CD4-positive, alpha-beta T cell treated with Interleukin-4 for 1 hour (primary cell): ENCODE measurements around the gene FAM131A.
A peak's percentile ranks its signal among the peaks of the same experiment; 100 is the strongest.

Experiments
- DNase-seq, 2 donors: peaks; one replicate each; pipeline ENCODE4 v3.0.0-alpha.2; 2020 to 2022

The FAM131A gene

DNA sequence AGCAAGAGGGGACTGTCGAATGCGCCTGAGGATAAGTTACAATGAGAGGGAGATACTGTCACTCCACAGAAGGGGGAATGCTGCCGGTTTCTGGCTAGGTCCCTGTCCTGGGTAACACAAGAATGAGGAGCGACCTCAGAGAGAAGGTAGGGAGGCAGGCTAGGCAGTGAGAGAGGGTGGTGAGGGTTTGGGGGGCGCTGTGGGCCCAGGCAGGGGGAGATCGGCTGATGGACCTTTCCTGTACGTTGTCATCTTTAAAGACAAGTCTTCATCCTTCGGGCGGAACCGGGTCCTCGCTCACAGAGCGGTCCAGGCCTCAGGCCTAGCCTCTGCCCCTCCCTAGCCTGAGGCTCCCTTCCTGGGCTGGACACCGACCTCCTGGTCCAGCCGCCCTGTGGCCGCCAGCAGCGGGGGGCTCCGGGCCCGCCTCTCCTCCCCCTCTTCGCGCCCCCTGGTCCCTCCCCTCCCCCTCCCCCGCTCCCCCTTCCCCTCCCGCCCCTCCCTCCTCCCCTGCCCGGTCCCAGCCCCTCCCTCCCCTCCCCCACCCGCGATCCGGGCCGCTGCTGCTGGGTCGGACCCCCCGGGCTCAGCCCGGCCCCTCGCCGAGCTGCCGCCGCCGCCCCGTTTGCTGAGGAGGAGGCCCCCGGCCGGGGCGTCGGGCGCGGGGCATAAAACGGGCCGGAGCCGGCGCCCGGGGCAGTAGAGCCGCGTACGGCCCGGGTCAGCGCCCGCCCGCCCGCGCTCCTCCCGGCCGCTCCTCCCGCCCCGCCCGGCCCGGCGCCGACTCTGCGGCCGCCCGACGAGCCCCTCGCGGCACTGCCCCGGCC is 42.2 kb downstream of the FAM131A start, which contains the start of gene CHRD:
Gene CHRD, plus strand, starts transcription at position 697 of the 827 bp plus-strand sequence. CDS start 265 bp downstream, outside the sequence.
- DNase-seq: no peak

DNA sequence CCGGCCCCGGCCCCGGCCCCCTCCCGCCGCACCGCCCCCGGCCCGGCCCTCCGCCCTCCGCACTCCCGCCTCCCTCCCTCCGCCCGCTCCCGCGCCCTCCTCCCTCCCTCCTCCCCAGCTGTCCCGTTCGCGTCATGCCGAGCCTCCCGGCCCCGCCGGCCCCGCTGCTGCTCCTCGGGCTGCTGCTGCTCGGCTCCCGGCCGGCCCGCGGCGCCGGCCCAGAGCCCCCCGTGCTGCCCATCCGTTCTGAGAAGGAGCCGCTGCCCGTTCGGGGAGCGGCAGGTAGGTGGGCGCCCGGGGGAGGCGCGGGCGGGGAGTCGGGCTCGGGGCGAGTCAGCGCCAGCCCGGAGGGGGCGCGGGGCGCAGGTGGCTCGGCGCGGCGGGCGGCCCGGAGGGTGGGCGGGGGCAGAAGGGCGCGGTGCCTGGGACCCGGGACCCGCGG is 42.8 kb downstream of the FAM131A start:
- DNase-seq: peak in 1 of 2 donors; percentile 16

DNA sequence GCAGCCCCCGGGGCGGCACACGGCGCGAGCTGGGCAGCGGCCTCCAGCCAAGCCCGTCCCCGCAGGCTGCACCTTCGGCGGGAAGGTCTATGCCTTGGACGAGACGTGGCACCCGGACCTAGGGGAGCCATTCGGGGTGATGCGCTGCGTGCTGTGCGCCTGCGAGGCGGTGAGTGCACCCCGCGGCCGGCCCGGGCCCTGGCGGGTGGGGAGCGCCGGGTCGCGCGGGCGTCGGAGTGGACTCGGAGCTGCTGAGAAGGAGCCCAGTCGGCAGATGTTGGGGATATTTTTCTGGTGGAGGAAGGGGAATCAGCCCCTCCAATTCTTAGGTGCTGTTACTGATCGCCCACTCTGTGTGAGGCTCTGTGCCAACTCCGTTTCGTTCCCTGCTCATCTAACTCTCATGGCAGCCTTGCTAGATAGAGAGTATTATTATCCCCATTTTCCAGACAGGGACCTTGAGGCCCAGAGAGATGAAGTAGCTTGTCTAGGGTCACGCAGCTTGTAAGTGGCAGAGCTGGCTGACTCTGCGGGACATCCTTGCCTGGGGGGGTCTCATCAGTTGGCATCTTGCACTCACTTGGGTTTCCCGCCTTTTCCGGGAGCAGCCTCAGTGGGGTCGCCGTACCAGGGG is 43.3 kb downstream of the FAM131A start:
- peak in 1 of 2 donors; percentile 15 for DNase-seq

DNA sequence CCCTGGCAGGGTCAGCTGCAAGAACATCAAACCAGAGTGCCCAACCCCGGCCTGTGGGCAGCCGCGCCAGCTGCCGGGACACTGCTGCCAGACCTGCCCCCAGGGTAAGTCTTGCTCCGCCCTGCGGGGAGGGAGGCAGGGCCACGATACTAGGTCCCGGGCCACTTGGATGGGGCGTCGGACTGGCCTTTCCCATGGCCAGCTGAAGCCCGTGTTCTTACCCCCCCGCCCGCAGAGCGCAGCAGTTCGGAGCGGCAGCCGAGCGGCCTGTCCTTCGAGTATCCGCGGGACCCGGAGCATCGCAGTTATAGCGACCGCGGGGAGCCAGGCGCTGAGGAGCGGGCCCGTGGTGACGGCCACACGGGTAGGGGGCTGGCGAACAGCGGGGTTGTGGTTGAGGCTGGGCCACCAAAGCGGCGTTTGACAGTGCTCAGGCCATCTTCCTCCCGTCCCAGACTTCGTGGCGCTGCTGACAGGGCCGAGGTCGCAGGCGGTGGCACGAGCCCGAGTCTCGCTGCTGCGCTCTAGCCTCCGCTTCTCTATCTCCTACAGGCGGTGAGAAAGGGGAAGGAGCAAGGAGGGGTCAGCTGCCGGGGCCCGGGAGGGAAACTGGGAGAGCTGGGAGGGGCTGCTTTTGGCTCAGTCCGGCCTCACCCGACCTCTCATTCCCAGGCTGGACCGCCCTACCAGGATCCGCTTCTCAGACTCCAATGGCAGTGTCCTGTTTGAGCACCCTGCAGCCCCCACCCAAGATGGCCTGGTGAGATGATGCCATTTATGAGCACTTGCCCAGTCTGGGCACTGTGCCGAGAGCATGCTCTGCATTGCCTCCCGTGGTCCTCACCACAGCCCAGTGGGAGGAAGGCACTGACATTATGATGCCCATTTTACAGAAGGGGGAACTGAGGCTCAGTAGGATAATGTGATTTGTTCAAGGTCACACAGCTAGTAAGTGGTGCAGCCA is 44.1 kb downstream of the FAM131A start:
- DNase-seq: peak in 1 of 2 donors; percentile 24

DNA sequence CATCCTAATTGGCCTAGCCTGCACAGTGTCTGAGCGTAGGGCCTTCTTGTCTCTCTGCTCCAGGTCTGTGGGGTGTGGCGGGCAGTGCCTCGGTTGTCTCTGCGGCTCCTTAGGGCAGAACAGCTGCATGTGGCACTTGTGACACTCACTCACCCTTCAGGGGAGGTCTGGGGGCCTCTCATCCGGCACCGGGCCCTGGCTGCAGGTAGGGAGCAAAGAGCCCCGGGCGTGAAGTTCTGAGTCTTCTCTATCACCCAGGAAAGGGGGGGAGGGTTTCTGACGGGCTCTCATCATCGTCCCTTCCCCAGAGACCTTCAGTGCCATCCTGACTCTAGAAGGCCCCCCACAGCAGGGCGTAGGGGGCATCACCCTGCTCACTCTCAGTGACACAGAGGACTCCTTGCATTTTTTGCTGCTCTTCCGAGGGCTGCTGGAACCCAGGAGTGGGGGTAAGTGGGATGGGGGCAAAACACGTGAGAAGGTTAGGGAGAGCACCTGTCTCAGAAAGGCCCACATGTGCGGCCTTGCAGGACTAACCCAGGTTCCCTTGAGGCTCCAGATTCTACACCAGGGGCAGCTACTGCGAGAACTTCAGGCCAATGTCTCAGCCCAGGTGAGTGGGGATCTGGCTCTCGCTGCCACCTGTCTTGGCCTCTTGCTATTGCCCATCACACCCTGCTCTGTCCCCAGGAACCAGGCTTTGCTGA is 45.1 kb downstream of the FAM131A start:
- DNase-seq: no peak

DNA sequence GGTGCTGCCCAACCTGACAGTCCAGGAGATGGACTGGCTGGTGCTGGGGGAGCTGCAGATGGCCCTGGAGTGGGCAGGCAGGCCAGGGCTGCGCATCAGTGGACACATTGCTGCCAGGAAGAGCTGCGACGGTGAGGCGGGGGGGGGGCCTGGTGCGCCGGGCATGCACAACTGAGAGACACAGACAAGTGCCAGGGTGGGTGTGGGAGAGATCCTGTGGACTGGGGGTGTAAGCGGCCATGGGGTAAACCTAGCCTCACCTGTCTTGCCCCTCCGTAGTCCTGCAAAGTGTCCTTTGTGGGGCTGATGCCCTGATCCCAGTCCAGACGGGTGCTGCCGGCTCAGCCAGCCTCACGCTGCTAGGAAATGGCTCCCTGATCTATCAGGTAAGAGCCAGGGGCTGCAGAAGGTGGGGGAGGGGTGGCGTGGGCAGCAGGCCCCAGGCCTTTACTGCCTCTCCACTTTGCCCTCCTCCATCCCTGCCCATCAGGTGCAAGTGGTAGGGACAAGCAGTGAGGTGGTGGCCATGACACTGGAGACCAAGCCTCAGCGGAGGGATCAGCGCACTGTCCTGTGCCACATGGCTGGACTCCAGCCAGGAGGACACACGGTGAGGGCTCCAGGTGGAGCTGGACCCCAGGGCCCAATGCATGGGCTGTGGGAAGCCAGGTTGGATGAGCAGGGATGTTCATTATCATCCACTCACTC is 45.8 kb downstream of the FAM131A start:
- no peak for DNase-seq

DNA sequence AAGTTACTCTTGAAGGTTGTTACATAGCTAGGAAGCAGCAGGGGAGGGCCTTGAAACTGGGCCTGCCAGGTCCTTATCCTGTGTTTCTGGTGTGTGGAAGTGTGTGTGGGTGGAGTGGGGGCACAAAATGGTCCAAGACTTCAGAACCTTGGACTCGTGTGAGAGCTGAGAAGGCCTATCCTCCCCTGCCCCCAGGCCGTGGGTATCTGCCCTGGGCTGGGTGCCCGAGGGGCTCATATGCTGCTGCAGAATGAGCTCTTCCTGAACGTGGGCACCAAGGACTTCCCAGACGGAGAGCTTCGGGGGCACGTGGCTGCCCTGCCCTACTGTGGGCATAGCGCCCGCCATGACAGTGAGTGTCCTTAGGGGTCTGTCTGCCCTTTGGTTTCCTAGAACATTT is 46.9 kb downstream of the FAM131A start:
- DNase-seq: no peak

DNA sequence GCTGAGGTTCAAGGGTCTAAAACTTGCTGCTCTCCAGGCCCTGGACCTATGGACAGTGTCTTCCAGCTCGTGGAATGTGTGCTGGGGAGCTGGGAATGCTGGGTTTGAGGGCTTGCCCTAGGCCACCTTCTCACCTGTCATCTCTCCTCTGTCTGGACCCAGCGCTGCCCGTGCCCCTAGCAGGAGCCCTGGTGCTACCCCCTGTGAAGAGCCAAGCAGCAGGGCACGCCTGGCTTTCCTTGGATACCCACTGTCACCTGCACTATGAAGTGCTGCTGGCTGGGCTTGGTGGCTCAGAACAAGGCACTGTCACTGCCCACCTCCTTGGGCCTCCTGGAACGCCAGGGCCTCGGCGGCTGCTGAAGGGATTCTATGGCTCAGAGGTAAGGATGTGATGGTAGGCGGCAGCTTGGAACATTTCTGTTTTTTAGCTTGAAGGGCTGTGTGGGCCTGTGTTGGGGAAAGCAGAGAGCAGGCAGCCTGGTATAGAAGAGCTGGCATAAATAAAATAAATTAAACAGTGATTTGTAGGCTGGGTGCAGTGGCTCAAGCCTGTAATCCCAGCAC is 47.5 kb downstream of the FAM131A start:
- DNase-seq: no peak

DNA sequence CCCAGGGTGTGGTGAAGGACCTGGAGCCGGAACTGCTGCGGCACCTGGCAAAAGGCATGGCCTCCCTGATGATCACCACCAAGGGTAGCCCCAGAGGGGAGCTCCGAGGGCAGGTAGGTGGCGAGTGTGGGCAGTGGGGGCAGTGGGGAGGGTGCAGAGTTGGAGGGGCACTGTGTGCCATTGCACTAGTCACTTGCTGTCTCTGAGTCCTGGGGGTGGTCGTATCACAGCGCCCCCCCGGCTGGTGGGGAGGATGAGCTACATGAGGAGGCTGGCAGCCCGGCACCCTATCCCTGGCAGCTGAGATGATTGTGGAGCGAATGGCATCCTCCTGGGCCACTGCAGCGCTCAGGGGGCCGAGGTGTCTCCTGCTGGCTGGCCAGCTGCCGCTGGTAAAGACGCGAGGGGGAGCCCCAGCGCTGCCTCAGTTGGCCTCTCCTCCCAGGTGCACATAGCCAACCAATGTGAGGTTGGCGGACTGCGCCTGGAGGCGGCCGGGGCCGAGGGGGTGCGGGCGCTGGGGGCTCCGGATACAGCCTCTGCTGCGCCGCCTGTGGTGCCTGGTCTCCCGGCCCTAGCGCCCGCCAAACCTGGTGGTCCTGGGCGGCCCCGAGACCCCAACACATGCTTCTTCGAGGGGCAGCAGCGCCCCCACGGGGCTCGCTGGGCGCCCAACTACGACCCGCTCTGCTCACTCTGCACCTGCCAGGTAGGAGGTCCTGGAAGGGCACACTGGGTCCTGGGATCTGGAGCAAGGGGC is 48.8 kb downstream of the FAM131A start:
- DNase-seq: no peak

DNA sequence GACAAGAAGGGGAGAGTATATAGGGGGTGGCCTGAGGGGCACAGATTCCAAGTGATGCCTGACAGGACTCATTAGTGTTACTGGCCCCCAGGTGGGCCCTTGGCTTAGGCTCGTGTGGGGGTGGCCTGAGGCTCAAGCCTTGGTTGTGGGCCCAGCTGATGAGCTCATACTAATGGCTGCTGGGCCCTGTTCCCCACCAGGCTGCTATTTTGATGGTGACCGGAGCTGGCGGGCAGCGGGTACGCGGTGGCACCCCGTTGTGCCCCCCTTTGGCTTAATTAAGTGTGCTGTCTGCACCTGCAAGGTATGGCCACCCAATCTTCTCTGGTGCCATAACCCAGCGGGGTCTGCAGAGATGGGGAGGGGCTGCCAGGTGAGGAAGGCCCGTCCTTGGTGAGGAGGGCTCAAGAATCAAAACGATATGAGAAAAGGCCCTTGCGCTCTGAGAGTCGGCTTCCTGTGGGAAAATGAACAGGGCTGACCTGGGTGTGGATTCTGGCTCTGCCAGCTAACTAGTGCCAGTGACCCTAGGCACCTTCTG is 49.8 kb downstream of the FAM131A start:
- no peak for DNase-seq

DNA sequence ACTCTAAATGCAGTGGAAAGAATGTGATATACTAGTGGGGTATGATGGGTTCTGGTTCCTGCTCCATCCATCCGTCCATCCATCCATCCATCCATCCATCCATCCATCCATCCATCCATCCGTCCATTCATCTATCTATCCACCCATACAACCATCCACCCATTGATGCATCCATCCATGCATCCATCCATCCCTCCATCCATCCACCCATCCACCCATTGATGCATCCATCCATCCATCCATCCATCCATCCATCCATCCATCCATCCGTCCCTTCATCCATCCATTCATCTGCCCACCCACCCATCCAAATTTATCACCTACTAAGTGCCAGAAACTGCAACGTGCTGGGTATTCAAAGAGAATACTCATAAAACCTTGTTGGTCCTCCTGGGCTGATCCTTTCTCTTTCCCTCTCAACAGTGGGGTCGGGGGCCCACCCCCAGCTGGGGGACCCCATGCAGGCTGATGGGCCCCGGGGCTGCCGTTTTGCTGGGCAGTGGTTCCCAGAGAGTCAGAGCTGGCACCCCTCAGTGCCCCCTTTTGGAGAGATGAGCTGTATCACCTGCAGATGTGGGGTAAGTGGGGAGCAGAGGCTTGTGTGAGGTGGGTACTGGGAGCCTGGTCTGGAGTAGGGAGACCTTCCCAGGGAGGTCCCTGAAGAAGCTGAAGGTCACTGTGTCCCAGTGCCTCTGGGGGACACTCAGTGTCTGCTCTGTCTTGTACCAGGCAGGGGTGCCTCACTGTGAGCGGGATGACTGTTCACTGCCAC is 51.0 kb downstream of the FAM131A start:
- DNase-seq: no peak

DNA sequence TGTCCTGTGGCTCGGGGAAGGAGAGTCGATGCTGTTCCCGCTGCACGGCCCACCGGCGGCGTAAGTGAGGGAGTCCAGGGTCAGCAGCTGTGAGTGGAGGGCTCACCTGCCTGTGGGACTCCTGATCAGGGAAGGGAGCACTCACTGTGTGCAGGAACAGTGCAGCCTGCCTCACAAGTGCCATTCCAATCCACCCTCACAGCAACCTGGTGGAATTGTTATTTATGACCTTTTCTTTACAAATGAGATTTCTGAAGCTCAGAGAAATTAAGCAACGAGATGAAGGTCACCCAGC is 51.5 kb downstream of the FAM131A start:
- no peak for DNase-seq

DNA sequence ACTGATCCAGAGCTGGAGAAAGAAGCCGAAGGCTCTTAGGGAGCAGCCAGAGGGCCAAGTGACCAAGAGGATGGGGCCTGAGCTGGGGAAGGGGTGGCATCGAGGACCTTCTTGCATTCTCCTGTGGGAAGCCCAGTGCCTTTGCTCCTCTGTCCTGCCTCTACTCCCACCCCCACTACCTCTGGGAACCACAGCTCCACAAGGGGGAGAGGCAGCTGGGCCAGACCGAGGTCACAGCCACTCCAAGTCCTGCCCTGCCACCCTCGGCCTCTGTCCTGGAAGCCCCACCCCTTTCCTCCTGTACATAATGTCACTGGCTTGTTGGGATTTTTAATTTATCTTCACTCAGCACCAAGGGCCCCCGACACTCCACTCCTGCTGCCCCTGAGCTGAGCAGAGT is 52.0 kb downstream of the FAM131A start:
- no peak for DNase-seq

DNA sequence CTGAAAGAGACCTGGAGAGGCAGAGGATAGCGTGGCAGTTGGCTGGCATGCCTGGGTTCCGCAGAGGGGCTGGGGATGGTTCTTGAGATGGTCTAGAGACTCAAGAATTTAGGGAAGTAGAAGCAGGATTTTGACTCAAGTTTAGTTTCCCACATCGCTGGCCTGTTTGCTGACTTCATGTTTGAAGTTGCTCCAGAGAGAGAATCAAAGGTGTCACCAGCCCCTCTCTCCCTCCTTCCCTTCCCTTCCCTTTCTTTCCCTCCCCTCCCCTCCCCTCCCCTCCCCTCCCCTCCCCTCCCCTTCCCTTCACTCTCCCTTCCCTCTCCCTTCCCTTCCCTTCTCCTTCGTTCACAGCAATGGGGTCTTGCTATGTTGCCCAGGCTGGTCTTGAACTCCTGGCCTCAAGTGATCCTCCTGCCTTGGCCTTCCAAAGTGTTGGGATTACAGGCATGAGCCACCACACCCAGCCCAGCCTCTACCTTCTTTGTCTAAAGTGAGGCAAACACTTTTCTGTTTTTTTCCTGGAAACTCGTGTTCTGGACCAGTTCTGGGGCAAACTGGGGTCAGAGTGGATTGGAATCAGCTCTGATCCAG is 52.6 kb downstream of the FAM131A start:
- DNase-seq: no peak

DNA sequence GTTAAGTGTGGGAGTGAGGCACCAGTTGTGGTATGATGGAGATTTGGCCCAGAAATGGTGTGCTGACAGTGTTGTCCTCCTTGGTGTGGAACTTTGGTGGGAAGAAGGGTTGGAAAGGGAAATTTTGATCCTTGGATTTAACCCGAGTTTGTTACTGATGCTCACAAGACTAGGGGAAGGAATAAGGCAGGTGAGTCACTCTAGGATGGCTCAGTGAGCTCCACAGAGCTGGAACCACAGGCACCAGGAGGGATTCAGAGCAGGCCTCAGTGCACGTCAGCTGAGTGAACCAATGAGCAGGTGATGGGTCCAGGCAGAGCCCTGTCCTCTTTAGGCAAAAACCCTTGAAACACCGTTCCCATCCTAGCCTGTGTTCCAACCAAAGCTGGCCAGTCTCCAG is 53.9 kb downstream of the FAM131A start:
- DNase-seq: no peak

DNA sequence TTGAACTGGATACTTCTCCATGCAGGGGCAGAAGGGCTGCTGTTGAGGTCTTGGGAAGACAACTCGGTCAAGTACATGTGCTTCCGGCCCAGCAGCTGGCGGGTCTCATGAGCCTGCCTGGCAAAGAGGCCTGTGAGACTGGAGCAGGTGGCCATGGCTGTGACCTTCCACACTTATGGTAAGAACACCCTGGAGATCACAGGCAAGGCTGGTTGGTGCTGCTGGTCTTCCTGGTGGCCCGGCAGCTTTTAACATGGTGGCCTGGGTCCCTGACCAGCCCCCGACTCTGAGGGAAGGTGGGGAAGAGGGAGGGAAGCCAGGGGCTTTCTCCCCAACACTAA is 57.9 kb downstream of the FAM131A start:
- DNase-seq: no peak
